Measurements from ENCODE around the gene SEMA5A.

SEMA5A gene

GRCh38 chr5:9124838-9125237, 421.0 kb downstream of the SEMA5A start:
- CTCF ChIA-PET = no interaction called here
- no peaks in the 10 kb centered on the region for H3K9me3 ChIP-seq (ENCODE audit: control insufficient read depth, insufficient read depth, low read depth, low read length)
- no peaks in the 10 kb centered on the region for H3K4me1 ChIP-seq (ENCODE audit: control insufficient read depth, insufficient read depth, low read length)
- TF ChIP-seq ZNF560 (tag by site-specific recombination; IDR thresholded peaks at IDR 0.05; ENCODE audit: borderline replicate concordance) (no peak), ZNF76 (tag by site-specific recombination; IDR thresholded peaks at IDR 0.05; ENCODE audit: borderline replicate concordance, low read depth) (no peak), ZSCAN23 (tag by site-specific recombination; IDR thresholded peaks at IDR 0.05) (no peak), PBX3 (CRISPR knock-in tag; IDR thresholded peaks at IDR 0.05) (no peak), BCL11A (tag by site-specific recombination; IDR thresholded peaks at IDR 0.05; ENCODE audit: low read depth) (no peak), SP2 (tag by site-specific recombination; IDR thresholded peaks at IDR 0.05) (no peak), SALL2 (tag by site-specific recombination; IDR thresholded peaks at IDR 0.05; ENCODE audit: borderline replicate concordance) (no peak), IKZF3 (tag by site-specific recombination; IDR thresholded peaks at IDR 0.05) (no peak), ZNF768 (tag by site-specific recombination; IDR thresholded peaks at IDR 0.05) (no peak), ZNF488 (tag by site-specific recombination; IDR thresholded peaks at IDR 0.05) (no peak), ZNF776 (tag by site-specific recombination; IDR thresholded peaks at IDR 0.05; ENCODE audit: borderline replicate concordance) (no peak), ZNF19 (tag by site-specific recombination; IDR thresholded peaks at IDR 0.05; ENCODE audit: low read depth) (no peak), ZNF10 (tag by site-specific recombination; IDR thresholded peaks at IDR 0.05) (no peak), ZNF362 (tag by site-specific recombination; IDR thresholded peaks at IDR 0.05) (no peak), ZNF350 (tag by site-specific recombination; IDR thresholded peaks at IDR 0.05) (no peak), KLF9 (tag by site-specific recombination; IDR thresholded peaks at IDR 0.05; ENCODE audit: low read depth) (no peak), ZNF621 (tag by site-specific recombination; IDR thresholded peaks at IDR 0.05) (no peak), GLIS2 (tag by site-specific recombination; IDR thresholded peaks at IDR 0.05) (no peak), ZNF37A (tag by site-specific recombination; IDR thresholded peaks at IDR 0.05) (no peak)
- POLR2A ChIA-PET = no interaction called here
- no peak overlapping the region for H3K27ac ChIP-seq (ENCODE audit: extremely low read depth, low read depth, low read length)
- H3K4me3 ChIP-seq (ENCODE audit: low read depth, low read length) = no peak overlapping the region
- H3K36me3 ChIP-seq (ENCODE audit: control insufficient read depth in 2 of 2, insufficient read depth in 1 of 2, low read length in 2 of 2) = no peaks in the 10 kb centered on the region

GRCh38 chr5:9124071-9124470, 421.8 kb downstream of the SEMA5A start:
- POLR2A ChIA-PET = no interaction called here
- Histone ChIP-seq H3K4me1 (ENCODE audit: control insufficient read depth, insufficient read depth, low read length) (no peaks in the 10 kb centered on the region), H3K4me3 (ENCODE audit: low read depth, low read length) (no peak overlapping the region), H3K9me3 (ENCODE audit: control insufficient read depth, insufficient read depth, low read depth, low read length) (no peaks in the 10 kb centered on the region), H3K27ac (ENCODE audit: extremely low read depth, low read depth, low read length) (no peak overlapping the region), H3K36me3 (ENCODE audit: control insufficient read depth in 2 of 2, insufficient read depth in 1 of 2, low read length in 2 of 2) (no peaks in the 10 kb centered on the region)
- CTCF ChIA-PET = no interaction called here
- TF ChIP-seq ZNF37A (tag by site-specific recombination; IDR thresholded peaks at IDR 0.05) (no peak), ZNF280C (tag by site-specific recombination; IDR thresholded peaks at IDR 0.05) (no peak), ZNF488 (tag by site-specific recombination; IDR thresholded peaks at IDR 0.05) (no peak), ZNF626 (tag by site-specific recombination; IDR thresholded peaks at IDR 0.05) (no peak), RBAK (tag by site-specific recombination; IDR thresholded peaks at IDR 0.05) (no peak), GLI4 (tag by site-specific recombination; IDR thresholded peaks at IDR 0.05) (no peak), PATZ1 (tag by site-specific recombination; IDR thresholded peaks at IDR 0.05) (no peak), ZNF280D (tag by site-specific recombination; IDR thresholded peaks at IDR 0.05) (no peak)
